ENCODE results near the gene MYL9. TPM values are rescaled to one million over a fixed set of nuclear protein-coding genes. Genes with fewer than 3 reads are reported as not detected.

The MYL9 gene
- polyA plus RNA-seq, 1 donor (not counting 4 experiments of a cell fraction or from before 2014, with no cell fraction given): 1.7 TPM

DNA sequence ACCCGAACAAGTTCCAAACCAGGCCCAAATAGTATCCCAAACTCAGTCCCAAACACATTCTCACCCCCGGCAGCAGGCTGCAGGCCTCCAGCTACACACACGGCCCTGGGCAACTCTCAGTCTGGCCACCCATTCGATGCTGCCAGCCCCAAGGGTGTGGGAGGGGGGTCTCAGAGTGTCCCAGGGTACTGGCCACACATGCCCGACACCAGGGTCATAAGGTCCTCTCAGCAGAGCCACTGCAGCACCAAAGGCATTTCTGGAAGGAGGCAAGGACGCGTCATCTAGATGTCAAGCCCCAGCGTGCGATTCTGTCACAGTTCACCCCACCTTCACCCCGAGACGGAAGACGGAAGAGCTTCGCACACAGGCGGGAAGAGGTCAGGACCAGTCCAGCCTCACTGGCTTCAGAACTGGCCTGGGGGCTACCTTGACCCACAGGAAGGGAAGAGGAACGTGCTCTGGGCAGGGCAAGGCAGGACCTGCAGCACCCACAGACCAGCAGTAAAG lies 9.5 kb downstream of the MYL9 start:
- Histone ChIP-seq H2AFZ (ENCODE audit: control insufficient read depth, low read length) (no peak overlapping the region), H3K9ac (ENCODE audit: control insufficient read depth, extremely low read depth, insufficient read depth, low read length) (no peak overlapping the region), H3K9me1 (ENCODE audit: control insufficient read depth, extremely low read depth, insufficient read depth, low read length) (no peaks in the 10 kb centered on the region), H3K9me3 (ENCODE audit: control insufficient read depth, low read depth, low read length) (no peaks in the 10 kb centered on the region), H3K4me1 (ENCODE audit: control insufficient read depth, extremely low read depth, insufficient read depth, low read length) (peaks cover 5% of the 10 kb centered on the region), H3K79me2 (ENCODE audit: control insufficient read depth, insufficient read depth, low read length) (no peaks in the 10 kb centered on the region), H3K4me3 (ENCODE audit: control insufficient read depth in 2 of 3, extremely low read depth in 1 of 3, insufficient read depth in 2 of 3, low read depth in 1 of 3, low read length in 3 of 3) (no peak overlapping the region), H3K27me3 (ENCODE audit: control insufficient read depth, extremely low read depth, insufficient read depth, low read length) (no peaks in the 10 kb centered on the region), H3K4me2 (ENCODE audit: control insufficient read depth, extremely low read depth, insufficient read depth, low read depth, low read length) (no peak overlapping the region), H3K27ac (ENCODE audit: control insufficient read depth, insufficient read depth, low read length) (no peak overlapping the region), H3K36me3 (ENCODE audit: control insufficient read depth in 2 of 2, extremely low read depth in 1 of 2, insufficient read depth in 2 of 2, low read length in 2 of 2) (no peaks in the 10 kb centered on the region), H4K20me1 (ENCODE audit: control insufficient read depth, extremely low read depth, insufficient read depth, low read length) (no peaks in the 10 kb centered on the region)
- TF ChIP-seq EZH2 (IDR thresholded peaks at IDR 0.05; ENCODE audit: low read length) (no peak), CTCF (optimal IDR thresholded peaks at IDR 0.05 in 1 of 3, IDR thresholded peaks at IDR 0.05 in 1 of 3, conservative IDR thresholded peaks at IDR 0.05 in 1 of 3; ENCODE audit: extremely low read depth in 1 of 3, insufficient read depth in 2 of 3, low read length in 3 of 3) (no peak)
- DNase-seq (ENCODE audit: low read depth, low spot score) (no peak), FAIRE-seq (no peak)
- dilution Hi-C loops (cut with MboI; ENCODE audit: extremely low pct_ligation_motif_present, low sequenced_read_pairs): no loop called here

GRCh38 chr20:36555248-36555647 lies 13.9 kb downstream of the MYL9 start:
- Histone ChIP-seq H3K4me3 (ENCODE audit: control insufficient read depth in 2 of 3, extremely low read depth in 1 of 3, insufficient read depth in 2 of 3, low read depth in 1 of 3, low read length in 3 of 3) (no peak overlapping the region), H3K27ac (ENCODE audit: control insufficient read depth, insufficient read depth, low read length) (no peak overlapping the region), H3K9ac (ENCODE audit: control insufficient read depth, extremely low read depth, insufficient read depth, low read length) (no peak overlapping the region), H3K4me1 (ENCODE audit: control insufficient read depth, extremely low read depth, insufficient read depth, low read length) (peaks cover 5% of the 10 kb centered on the region), H2AFZ (ENCODE audit: control insufficient read depth, low read length) (no peak overlapping the region), H4K20me1 (ENCODE audit: control insufficient read depth, extremely low read depth, insufficient read depth, low read length) (no peaks in the 10 kb centered on the region), H3K9me1 (ENCODE audit: control insufficient read depth, extremely low read depth, insufficient read depth, low read length) (no peaks in the 10 kb centered on the region), H3K27me3 (ENCODE audit: control insufficient read depth, extremely low read depth, insufficient read depth, low read length) (no peaks in the 10 kb centered on the region), H3K9me3 (ENCODE audit: control insufficient read depth, low read depth, low read length) (no peaks in the 10 kb centered on the region), H3K36me3 (ENCODE audit: control insufficient read depth in 2 of 2, extremely low read depth in 1 of 2, insufficient read depth in 2 of 2, low read length in 2 of 2) (no peaks in the 10 kb centered on the region), H3K79me2 (ENCODE audit: control insufficient read depth, insufficient read depth, low read length) (no peaks in the 10 kb centered on the region), H3K4me2 (ENCODE audit: control insufficient read depth, extremely low read depth, insufficient read depth, low read depth, low read length) (no peak overlapping the region)
- TF ChIP-seq EZH2 (IDR thresholded peaks at IDR 0.05; ENCODE audit: low read length) (no peak), CTCF (optimal IDR thresholded peaks at IDR 0.05 in 1 of 3, IDR thresholded peaks at IDR 0.05 in 1 of 3, conservative IDR thresholded peaks at IDR 0.05 in 1 of 3; ENCODE audit: extremely low read depth in 1 of 3, insufficient read depth in 2 of 3, low read length in 3 of 3) (no peak)
- FAIRE-seq: no peak
- DNase-seq (ENCODE audit: low read depth, low spot score): no peak
- dilution Hi-C loops (cut with MboI; ENCODE audit: extremely low pct_ligation_motif_present, low sequenced_read_pairs): no loop called here

Measured in keratinocyte (primary cell).